ENCODE results near the gene LRRK2. TPM values are rescaled to one million over a fixed set of nuclear protein-coding genes. Genes with fewer than 3 reads are reported as not detected.

Gene LRRK2
- polyA plus RNA-seq, 1 donor (not counting 4 experiments of a cell fraction or from before 2014, with no cell fraction given): 0.25 TPM

DNA sequence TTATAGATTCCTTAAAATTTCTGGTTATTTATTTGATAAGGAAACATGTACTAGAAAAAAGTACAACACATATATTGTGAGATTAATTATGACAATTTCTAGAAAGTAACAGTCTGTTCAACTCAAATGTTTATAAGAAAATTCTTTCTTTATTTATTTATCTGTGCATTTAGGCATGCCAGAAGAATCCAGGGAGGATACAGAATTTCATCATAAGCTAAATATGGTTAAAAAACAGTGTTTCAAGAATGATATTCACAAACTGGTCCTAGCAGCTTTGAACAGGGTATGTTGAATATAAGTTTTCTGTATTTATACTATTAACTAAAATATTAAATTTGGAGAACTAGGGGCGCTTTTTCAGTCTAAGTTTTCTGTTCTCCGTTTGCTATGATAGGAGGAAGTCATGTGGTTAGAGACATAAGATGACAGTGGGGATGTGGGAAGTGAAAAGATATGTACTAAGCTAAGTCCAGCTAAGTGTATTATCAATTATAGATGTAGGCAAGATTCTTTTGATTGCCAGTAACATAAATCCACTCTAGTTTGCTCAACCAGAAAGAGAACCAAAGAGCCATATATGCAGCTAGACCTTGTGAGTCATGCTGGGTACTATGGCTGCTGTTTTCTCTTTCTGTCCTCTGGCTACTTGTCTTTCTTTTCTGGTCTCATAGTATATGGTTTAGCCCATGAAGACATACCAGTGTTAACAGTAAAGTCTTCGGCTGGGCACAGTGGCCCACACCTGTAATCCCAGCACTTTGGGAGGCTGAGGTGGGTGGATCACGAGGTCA is 39.0 kb downstream of the LRRK2 start:
- TF ChIP-seq EZH2 (IDR thresholded peaks at IDR 0.05; ENCODE audit: low read length): no peak
- TF ChIP-seq, protein P1, sequence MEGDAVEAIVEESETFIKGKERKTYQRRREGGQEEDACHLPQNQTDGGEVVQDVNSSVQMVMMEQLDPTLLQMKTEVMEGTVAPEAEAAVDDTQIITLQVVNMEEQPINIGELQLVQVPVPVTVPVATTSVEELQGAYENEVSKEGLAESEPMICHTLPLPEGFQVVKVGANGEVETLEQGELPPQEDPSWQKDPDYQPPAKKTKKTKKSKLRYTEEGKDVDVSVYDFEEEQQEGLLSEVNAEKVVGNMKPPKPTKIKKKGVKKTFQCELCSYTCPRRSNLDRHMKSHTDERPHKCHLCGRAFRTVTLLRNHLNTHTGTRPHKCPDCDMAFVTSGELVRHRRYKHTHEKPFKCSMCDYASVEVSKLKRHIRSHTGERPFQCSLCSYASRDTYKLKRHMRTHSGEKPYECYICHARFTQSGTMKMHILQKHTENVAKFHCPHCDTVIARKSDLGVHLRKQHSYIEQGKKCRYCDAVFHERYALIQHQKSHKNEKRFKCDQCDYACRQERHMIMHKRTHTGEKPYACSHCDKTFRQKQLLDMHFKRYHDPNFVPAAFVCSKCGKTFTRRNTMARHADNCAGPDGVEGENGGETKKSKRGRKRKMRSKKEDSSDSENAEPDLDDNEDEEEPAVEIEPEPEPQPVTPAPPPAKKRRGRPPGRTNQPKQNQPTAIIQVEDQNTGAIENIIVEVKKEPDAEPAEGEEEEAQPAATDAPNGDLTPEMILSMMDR (optimal IDR thresholded peaks at IDR 0.05 in 1 of 3, IDR thresholded peaks at IDR 0.05 in 1 of 3, conservative IDR thresholded peaks at IDR 0.05 in 1 of 3; ENCODE audit: extremely low read depth in 1 of 3, insufficient read depth in 2 of 3, low read length in 3 of 3): no peak

DNA sequence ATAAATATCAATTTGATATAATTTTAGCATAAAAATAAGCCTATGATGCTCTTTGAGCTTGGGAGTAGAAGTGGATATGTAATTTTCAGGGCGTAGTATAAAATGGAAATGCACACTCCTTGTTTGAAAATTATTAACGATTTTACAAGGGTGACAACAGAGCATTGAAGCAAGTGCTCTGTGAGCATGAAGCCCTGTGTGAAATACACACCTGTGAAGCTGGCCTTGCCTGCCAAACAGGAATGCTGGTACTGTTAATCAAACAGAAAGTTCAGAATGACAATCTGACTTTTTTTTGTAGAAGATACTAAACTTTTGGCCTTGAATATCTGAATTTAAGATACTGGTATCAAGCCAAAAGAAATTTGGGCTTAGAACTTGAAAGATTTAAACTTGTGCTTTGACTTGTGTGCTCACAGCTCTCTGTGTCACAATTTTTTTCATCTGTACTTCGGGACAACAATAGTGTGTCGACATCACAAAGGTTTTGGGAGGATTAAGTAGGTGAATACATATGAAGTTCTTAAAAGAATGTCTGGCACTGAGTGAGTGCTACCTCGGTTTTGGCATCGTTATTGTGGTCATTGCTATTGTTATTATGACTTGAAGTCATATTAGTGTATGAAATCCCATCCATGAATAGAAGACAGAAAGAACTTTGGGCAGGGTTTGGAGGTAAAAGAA is 47.3 kb downstream of the LRRK2 start:
- no peak overlapping the region for H3K27ac ChIP-seq (ENCODE audit: control insufficient read depth, insufficient read depth, low read length)
- no peak for TF ChIP-seq EZH2 (IDR thresholded peaks at IDR 0.05; ENCODE audit: low read length)
- TF ChIP-seq, protein P1 (optimal IDR thresholded peaks at IDR 0.05 in 1 of 3, IDR thresholded peaks at IDR 0.05 in 1 of 3, conservative IDR thresholded peaks at IDR 0.05 in 1 of 3; ENCODE audit: extremely low read depth in 1 of 3, insufficient read depth in 2 of 3, low read length in 3 of 3): no peak
- no peak for FAIRE-seq

More for the DNA sequence above, 39.0 kb downstream of the LRRK2 start:
- H3K9me1 ChIP-seq (ENCODE audit: control insufficient read depth, extremely low read depth, insufficient read depth, low read length): no peaks in the 10 kb centered on the region
- FAIRE-seq (no peak), DNase-seq (ENCODE audit: low read depth, low spot score) (no peak)
- H3K9me3 ChIP-seq (ENCODE audit: control insufficient read depth, low read depth, low read length): no peaks in the 10 kb centered on the region
- no peak overlapping the region for H3K4me3 ChIP-seq (ENCODE audit: control insufficient read depth in 2 of 3, extremely low read depth in 1 of 3, insufficient read depth in 2 of 3, low read depth in 1 of 3, low read length in 3 of 3)
- H3K4me1 ChIP-seq (ENCODE audit: control insufficient read depth, extremely low read depth, insufficient read depth, low read length): no peaks in the 10 kb centered on the region
- H3K4me2 ChIP-seq (ENCODE audit: control insufficient read depth, extremely low read depth, insufficient read depth, low read depth, low read length): no peak overlapping the region
- no peaks in the 10 kb centered on the region for H4K20me1 ChIP-seq (ENCODE audit: control insufficient read depth, extremely low read depth, insufficient read depth, low read length)
- dilution Hi-C loops (cut with MboI; ENCODE audit: extremely low pct_ligation_motif_present, low sequenced_read_pairs): no loop called here
- no peak overlapping the region for H2AFZ ChIP-seq (ENCODE audit: control insufficient read depth, low read length)
- H3K27ac ChIP-seq (ENCODE audit: control insufficient read depth, insufficient read depth, low read length): no peak overlapping the region
- H3K9ac ChIP-seq (ENCODE audit: control insufficient read depth, extremely low read depth, insufficient read depth, low read length): no peak overlapping the region
- no peaks in the 10 kb centered on the region for H3K79me2 ChIP-seq (ENCODE audit: control insufficient read depth, insufficient read depth, low read length)
- no peaks in the 10 kb centered on the region for H3K36me3 ChIP-seq (ENCODE audit: control insufficient read depth in 2 of 2, extremely low read depth in 1 of 2, insufficient read depth in 2 of 2, low read length in 2 of 2)
- H3K27me3 ChIP-seq (ENCODE audit: control insufficient read depth, extremely low read depth, insufficient read depth, low read length): no peaks in the 10 kb centered on the region

More for the DNA sequence above, 47.3 kb downstream of the LRRK2 start:
- Histone ChIP-seq H3K36me3 (ENCODE audit: control insufficient read depth in 2 of 2, extremely low read depth in 1 of 2, insufficient read depth in 2 of 2, low read length in 2 of 2) (no peaks in the 10 kb centered on the region), H3K4me2 (ENCODE audit: control insufficient read depth, extremely low read depth, insufficient read depth, low read depth, low read length) (no peak overlapping the region), H2AFZ (ENCODE audit: control insufficient read depth, low read length) (no peak overlapping the region), H3K79me2 (ENCODE audit: control insufficient read depth, insufficient read depth, low read length) (no peaks in the 10 kb centered on the region), H3K9ac (ENCODE audit: control insufficient read depth, extremely low read depth, insufficient read depth, low read length) (no peak overlapping the region), H3K27me3 (ENCODE audit: control insufficient read depth, extremely low read depth, insufficient read depth, low read length) (no peaks in the 10 kb centered on the region), H3K4me1 (ENCODE audit: control insufficient read depth, extremely low read depth, insufficient read depth, low read length) (no peaks in the 10 kb centered on the region), H3K9me1 (ENCODE audit: control insufficient read depth, extremely low read depth, insufficient read depth, low read length) (no peaks in the 10 kb centered on the region), H4K20me1 (ENCODE audit: control insufficient read depth, extremely low read depth, insufficient read depth, low read length) (no peaks in the 10 kb centered on the region), H3K4me3 (ENCODE audit: control insufficient read depth in 2 of 3, extremely low read depth in 1 of 3, insufficient read depth in 2 of 3, low read depth in 1 of 3, low read length in 3 of 3) (no peak overlapping the region), H3K9me3 (ENCODE audit: control insufficient read depth, low read depth, low read length) (no peaks in the 10 kb centered on the region)
- dilution Hi-C loops (cut with MboI; ENCODE audit: extremely low pct_ligation_motif_present, low sequenced_read_pairs): no loop called here
- no peak for DNase-seq (ENCODE audit: low read depth, low spot score)

Data from keratinocyte (primary cell).